HG03521 (cell line): ENCODE data around the gene SP8.
A peak's percentile ranks its signal among the peaks of the same experiment; 100 is the strongest.
"Not testable (repeated sequence)": the region's sequence is repeated elsewhere in the genome, so short reads cannot be mapped to it uniquely, and the experiment has no call there.

Experiments used
- ATAC-seq: cut with Tn5 transposase; IDR thresholded peaks from one replicate; pipeline ENCODE4 v1.9.1; 2021; ENCODE audit warnings: mild to moderate bottlenecking, moderate library complexity; ENCODE audit not compliant: unreplicated experiment

SP8 gene

GRCh38 chr7:20786779-20787659 is at the start of gene SP8:
SP8 (minus strand) TSS chr7:20786886; CDS start chr7:20786798, 88 bp downstream.
- no peak for ATAC-seq

GRCh38 chr7:20836424-20836823 is 49.7 kb upstream of the SP8 start:
- ATAC-seq, result not testable (repeated sequence)

DNA sequence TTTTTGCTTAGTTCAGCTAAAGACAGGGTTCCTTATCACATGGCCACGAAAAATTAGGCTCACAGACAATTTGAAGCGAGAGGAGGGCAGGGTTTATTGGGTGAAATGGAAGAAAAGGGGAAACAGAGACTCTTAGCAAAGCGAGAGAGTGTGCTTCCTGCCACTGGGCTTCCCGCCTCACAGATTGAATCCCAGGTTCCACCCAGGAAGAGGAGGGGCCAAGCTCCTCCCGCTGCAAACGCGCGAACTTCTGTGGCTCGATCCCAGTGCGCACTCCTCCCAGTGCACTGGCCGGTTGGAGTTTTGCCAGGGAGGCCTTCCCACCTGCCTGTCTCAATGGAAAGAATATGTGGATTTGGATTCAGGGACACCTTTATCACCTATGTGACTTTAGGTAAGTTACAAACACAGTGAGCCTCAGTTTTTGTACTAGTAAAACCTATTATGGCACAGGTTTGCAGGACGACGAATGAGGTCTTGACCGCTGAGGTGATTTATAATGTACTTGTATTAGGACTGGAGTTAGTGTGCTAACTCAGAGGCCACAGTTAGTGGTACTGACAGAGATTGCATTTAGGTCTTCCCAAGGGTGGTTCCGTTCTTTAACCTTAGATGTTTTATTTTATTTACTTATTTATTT is 48.5 kb upstream of the SP8 start:
- ATAC-seq, result no peak

GRCh38 chr7:20834656-20835055 is 48.0 kb upstream of the SP8 start:
- ATAC-seq, result no peak

GRCh38 chr7:20831956-20832355 is 45.3 kb upstream of the SP8 start:
- ATAC-seq, result no peak

GRCh38 chr7:20831451-20831850 is 44.8 kb upstream of the SP8 start:
- no peak for ATAC-seq

- ATAC-seq, result no peak
These were observed 42.3 kb upstream of the SP8 start for GRCh38 chr7:20828947-20829346.

- ATAC-seq, result no peak
These were observed 40.5 kb upstream of the SP8 start for GRCh38 chr7:20827172-20827571.

DNA sequence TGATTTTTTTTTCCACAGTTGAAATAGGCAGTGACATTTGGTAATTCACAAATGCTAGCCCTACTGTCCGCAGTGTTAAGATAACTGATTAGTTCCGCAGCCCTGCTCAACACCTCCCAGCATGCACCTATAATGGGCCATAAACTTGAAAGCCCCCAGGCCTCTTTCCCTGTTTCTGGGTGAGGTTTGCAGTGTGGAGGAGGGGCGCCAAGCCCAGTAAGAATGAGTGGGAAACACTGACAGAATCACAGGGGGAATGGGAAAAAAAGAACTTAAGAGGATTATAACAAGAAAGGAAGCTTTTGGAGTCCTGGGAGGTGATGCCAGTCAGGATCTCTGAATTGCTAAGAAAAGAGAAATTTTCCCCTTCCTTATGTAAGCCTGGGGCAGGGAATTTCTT is 39.6 kb upstream of the SP8 start:
- no peak for ATAC-seq

DNA sequence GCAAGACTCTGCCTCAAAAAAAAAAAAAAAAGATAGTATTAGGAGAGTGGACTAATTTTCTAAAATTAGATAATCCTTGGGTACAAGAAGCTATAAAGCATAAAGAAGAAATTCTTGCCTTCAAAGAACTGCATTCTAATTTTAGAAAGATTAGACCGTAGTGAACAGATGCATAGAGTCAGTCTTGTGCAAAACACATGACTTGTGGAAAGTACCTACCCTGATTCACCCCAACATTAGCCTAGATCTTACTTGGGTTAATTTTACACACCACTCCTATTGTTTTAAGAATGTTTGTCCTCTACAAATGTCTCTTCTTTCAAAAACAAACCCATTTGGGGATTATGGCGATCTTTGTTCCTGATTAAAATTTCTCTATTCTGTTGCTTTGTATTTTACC is 38.9 kb upstream of the SP8 start:
- no peak for ATAC-seq

GRCh38 chr7:20821390-20821789 is 34.7 kb upstream of the SP8 start:
- ATAC-seq, result not testable (repeated sequence)

- ATAC-seq, result no peak
These were observed 29.8 kb upstream of the SP8 start for GRCh38 chr7:20816372-20816959.

- ATAC-seq, result no peak
These were observed 17.7 kb upstream of the SP8 start for GRCh38 chr7:20804345-20804744.

DNA sequence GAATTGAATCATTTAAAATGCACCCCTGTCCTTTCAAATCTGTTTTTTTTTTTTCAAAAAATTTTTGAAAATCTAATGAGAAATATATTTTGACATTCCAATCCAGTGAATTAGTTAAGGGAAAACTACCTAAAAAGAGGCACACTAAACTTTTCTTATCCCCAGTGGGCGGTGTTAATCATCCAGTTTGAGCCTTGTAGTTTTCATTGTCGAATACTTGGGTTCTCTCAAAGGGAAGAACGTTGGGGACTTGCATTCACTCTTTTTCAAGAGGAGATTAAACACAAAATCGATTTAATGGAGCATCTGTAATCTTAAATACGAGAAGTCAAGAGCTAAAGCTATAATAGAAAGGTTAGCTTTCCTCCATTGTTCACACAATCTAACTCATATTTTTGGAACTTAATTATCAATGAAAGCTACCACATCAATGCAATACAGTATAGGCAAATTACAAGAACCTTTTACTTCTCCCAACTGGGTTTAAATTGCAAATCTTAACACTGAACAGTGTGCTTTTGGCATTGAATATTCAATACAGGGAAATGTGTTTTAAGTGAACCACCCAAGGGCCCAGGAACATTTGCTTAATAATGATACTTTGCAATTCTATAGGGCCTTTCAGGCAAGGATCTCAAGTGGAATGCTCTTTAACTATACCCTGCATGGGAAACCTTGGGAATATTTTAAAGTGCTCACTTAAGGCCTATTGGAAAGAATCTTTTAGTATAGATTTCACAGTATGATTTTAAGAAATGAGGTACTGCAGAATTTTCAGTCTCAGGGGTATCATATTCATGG is 13.1 kb upstream of the SP8 start:
- no peak for ATAC-seq

- ATAC-seq, result no peak
These were observed 12.0 kb upstream of the SP8 start for GRCh38 chr7:20798694-20799121.

GRCh38 chr7:20798081-20798693 is 11.5 kb upstream of the SP8 start:
- ATAC-seq, result peak; percentile 84

DNA sequence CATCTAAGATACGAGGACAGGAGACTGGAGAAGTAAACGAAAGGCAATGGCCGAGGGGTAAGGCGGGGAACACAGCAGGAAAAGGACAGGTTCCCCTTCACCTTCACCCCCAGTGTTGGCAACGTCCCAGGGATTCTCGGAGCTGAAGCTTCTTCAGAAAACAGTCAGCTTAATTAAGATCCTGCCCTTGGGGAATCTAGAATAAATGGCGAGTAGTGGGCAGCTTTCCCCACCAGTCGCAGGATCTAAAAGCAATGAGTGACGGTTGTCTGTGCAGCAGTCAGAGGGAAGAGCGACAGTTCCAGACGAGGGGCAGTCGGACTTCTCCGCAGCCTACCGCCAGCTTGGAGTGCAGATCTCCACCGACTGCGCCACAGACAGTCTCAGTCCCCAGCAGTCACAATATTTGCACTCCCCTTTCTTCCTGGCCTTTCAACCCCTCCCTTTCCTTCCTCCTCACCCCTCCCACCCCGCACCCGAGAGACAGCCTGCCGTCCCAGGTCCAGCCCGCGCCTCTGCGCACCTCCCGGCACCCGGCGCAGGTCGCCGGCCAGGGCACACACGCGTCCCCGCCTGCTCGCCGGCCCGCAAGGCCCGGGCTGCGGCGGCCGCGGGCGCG is 10.9 kb upstream of the SP8 start:
- ATAC-seq, result peak; percentile 52

GRCh38 chr7:20797042-20797461 is 10.4 kb upstream of the SP8 start:
- no peak for ATAC-seq

- no peak for ATAC-seq
These were observed 9.8 kb upstream of the SP8 start for GRCh38 chr7:20796500-20796899.

DNA sequence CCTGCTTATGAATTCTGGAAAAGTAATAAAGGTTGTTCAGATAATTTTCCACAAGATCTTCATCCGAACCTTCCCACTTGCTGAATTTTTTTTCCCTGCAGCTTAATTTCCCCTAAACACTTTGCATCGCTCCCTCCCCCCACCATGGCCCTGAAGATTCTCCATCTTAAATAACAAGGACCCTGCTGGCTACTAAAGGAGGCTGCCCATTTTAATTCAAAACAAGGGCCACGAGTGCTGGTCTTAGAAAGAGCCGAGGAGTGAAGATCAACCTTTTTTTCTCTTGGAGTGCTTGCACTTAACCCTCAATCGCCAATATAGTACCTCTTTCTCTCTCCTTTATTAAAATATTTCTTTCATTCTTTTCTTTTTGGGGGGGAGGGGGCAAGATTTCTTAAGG is 9.2 kb upstream of the SP8 start:
- ATAC-seq, result no peak
